A549 (cell line): Measurements from ENCODE around the gene PDXP. TPM values are rescaled to one million over a fixed set of nuclear protein-coding genes. Genes with fewer than 3 reads are reported as not detected.

Experiments
- ATAC-seq, 2 experiments: fragments of 200-7000 bp in 1 of 2; fragments of >200 bp in 1 of 2; cut with Nextera tagmentation in 1 of 2; cut with Tn5 transposase in 1 of 2; 3 replicates each; pipeline versions ENCODE4 v1.8.0 to v1.9.1; 2018 to 2020; ENCODE audit warnings: mild to moderate bottlenecking in 1 of 2, moderate library complexity in 1 of 2
- CTCF ChIA-PET: fragments of 300-600 bp; sonication (Branson Sonifier 250); formaldehyde crosslinking; extraction: SDS; loops from one replicate; lab custom pipeline; 2021; ENCODE audit warnings: antibody characterized with exemption, inconsistent platforms; lab: Yijun Ruan, JAX
- POLR2A ChIA-PET: fragments of 350-600 bp; formaldehyde crosslinking; extraction: SDS; loops from one replicate; lab custom pipeline; 2021; ENCODE audit warnings: antibody characterized with exemption, inconsistent platforms; lab: Yijun Ruan, JAX
- DNase-seq, 2 experiments: peaks; one replicate each; pipeline versions ENCODE4 v3.0.0 to v3.0.0-alpha.2; 2011 to 2016; ENCODE audit warnings: low read depth in 1 of 2, low spot score in 1 of 2
- FAIRE-seq: peaks from 2 replicates; lab custom pipeline; 2011; peaks lifted over from hg19 to GRCh38; lab: Jason Lieb, UNC
- H3K27ac ChIP-seq, 2 experiments: fragments of >200 bp; sonication (Bioruptor Twin); formaldehyde crosslinking; 3 replicates each; pipeline ENCODE4 v1.5.1; 2016 to 2017
- H3K4me1 ChIP-seq: fragments of >200 bp; sonication (Bioruptor Twin); formaldehyde crosslinking; 3 replicates; pipeline ENCODE4 v1.6.1; 2016
- H3K4me2 ChIP-seq: fragments of >200 bp; sonication (Bioruptor Twin); formaldehyde crosslinking; 3 replicates; pipeline ENCODE4 v1.6.1; 2016
- H3K4me3 ChIP-seq: fragments of >200 bp; sonication (Bioruptor Twin); formaldehyde crosslinking; 3 replicates; pipeline ENCODE4 v1.5.1; 2016
- H3K9me3 ChIP-seq: fragments of >200 bp; sonication (Bioruptor Twin); formaldehyde crosslinking; 3 replicates; pipeline ENCODE4 v1.6.1; 2016
- CEBPB ChIP-seq, 2 experiments: fragments of >200 bp in 1 of 2; sonication (Bioruptor Twin) in 1 of 2; formaldehyde crosslinking in 1 of 2; IDR thresholded peaks; 2 replicates each; pipeline ENCODE4 v1.6.1; 2012 to 2016
- CHD4 ChIP-seq: fragments of 200-600 bp; sonication (generic); IDR thresholded peaks from 2 replicates; pipeline ENCODE4 v1.6.1; 2016; ENCODE audit warnings: antibody characterized with exemption, mild to moderate bottlenecking, borderline replicate concordance
- CTCF ChIP-seq: fragments of >200 bp; sonication (Bioruptor Twin); formaldehyde crosslinking; IDR thresholded peaks from 3 replicates; pipeline ENCODE4 v1.5.1; 2016
- ELK1 ChIP-seq: fragments of 150-350 bp; IDR thresholded peaks from 2 replicates; pipeline ENCODE4 v1.6.1; 2014; ENCODE audit warnings: low read depth, mild to moderate bottlenecking, low read length
- HDAC2 ChIP-seq: fragments of 200-600 bp; sonication (generic); IDR thresholded peaks from 2 replicates; pipeline ENCODE4 v1.6.1; 2016
- HES2 ChIP-seq: fragments of >200 bp; sonication (Bioruptor Twin); formaldehyde crosslinking; IDR thresholded peaks from 2 replicates; pipeline ENCODE4 v1.6.1; 2016
- HEYL ChIP-seq: fragments of 250-450 bp; sonication (Bioruptor Pico); IDR thresholded peaks from 2 replicates; pipeline ENCODE4 v1.8.0; 2021; ENCODE audit warnings: mild to moderate bottlenecking, moderate library complexity
- KDM5A ChIP-seq: fragments of 200-600 bp; sonication (generic); IDR thresholded peaks from 2 replicates; pipeline ENCODE4 v1.6.1; 2016; ENCODE audit warnings: antibody characterized with exemption, mild to moderate bottlenecking
- POLR2A ChIP-seq: IDR thresholded peaks from 2 replicates; pipeline ENCODE4 v1.6.1; 2012; ENCODE audit warnings: mild to moderate bottlenecking, low read length
- POLR2AphosphoS2 ChIP-seq: conservative IDR thresholded peaks from 2 replicates; pipeline ENCODE4 v1.6.1; 2012; ENCODE audit warnings: low read length, improper control_type of control experiment, inconsistent platforms
- RARB ChIP-seq: fragments of 250-450 bp; sonication (Bioruptor Pico); IDR thresholded peaks from 2 replicates; pipeline ENCODE4 v1.8.0; 2021; ENCODE audit warnings: mild to moderate bottlenecking, moderate library complexity
- ZSCAN20 ChIP-seq: fragments of 250-450 bp; sonication (Bioruptor Pico); IDR thresholded peaks from 2 replicates; pipeline ENCODE4 v1.8.0; 2022; ENCODE audit warnings: mild to moderate bottlenecking, moderate library complexity
- WGBS: methylation state at CpG from one replicate; pipeline ENCODE4 v1.1.6; 2017; ENCODE audit errors: missing lambda C conversion rate; 5-methylcytosine and 5-hydroxymethylcytosine counted together
- polyA plus RNA-seq, 4 experiments: library from polyadenylated mRNA; depleted of rRNA in 3 of 4; stranded (reverse); fragments of >200 nt; fragmentation: RNase III in 1 of 4; extraction: RNeasy Plus Mini Kit Qiagen cat#74134 plus additional on column Dnase treatment in 1 of 4; gene quantifications; 2 replicates in 3 of 4; 3 replicates in 1 of 4; pipeline ENCODE4 v1.2.3, GENCODE V29; 2011 to 2017
- small RNA-seq, 6 experiments: library from RNA; depleted of rRNA; stranded (forward); fragments of <200 nt; gene quantifications; one replicate each; pipeline ENCODE3, GENCODE V24; 2012

PDXP gene
- polyA plus RNA-seq, 2 of the 4 experiments (the other 2 are of a cell fraction) = 11.5 to 13.1 TPM

GRCh38 chr22:37714634-37715033 lies 56.1 kb downstream of the PDXP start:
- Histone ChIP-seq H3K27ac (no peak overlapping the region), H3K4me3 (no peak overlapping the region), H3K4me2 (no peak overlapping the region), H3K4me1 (no peaks in the 10 kb centered on the region)
- FAIRE-seq = no peak
- TF ChIP-seq HES2 (no peak), CTCF (no peak), POLR2AphosphoS2 (no peak), HEYL (CRISPR knock-in tag) (no peak), CHD4 (no peak), HDAC2 (no peak)
- TF ChIP-seq, all 56 proteins: peak for 0
- no peak for DNase-seq
- ATAC-seq = no peak
- no peaks in the 10 kb centered on the region for H3K9me3 ChIP-seq
- CTCF ChIA-PET = interaction anchor here (0.8 kb wide), 1 partner anchor 71 kb away, joined by 4 read pairs; no protein-coding TSS in a partner anchor
- WGBS = 87% methylated on average over 2 of the region's 2 CpGs
- POLR2A ChIA-PET = no interaction called here

GRCh38 chr22:37715760-37716159 lies 57.2 kb downstream of the PDXP start:
- Histone ChIP-seq H3K4me3 (no peak overlapping the region), H3K4me1 (no peaks in the 10 kb centered on the region), H3K27ac (no peak overlapping the region), H3K4me2 (no peak overlapping the region), H3K9me3 (no peaks in the 10 kb centered on the region)
- CTCF ChIA-PET = interaction anchor here (0.7 kb wide), 1 partner anchor 21 kb away, joined by 4 read pairs; no protein-coding TSS in a partner anchor
- ATAC-seq (no peak), DNase-seq (no peak), FAIRE-seq (no peak)
- WGBS = 87% methylated on average over 5 of the region's 7 CpGs
- no peak for TF ChIP-seq ZSCAN20 (CRISPR knock-in tag)
- no peak for TF ChIP-seq CEBPB (IDR thresholded peaks at IDR 0.05)
- no peak for TF ChIP-seq POLR2A
- TF ChIP-seq RARB (CRISPR knock-in tag) = no peak
- TF ChIP-seq ELK1 = no peak
- TF ChIP-seq KDM5A = no peak
- POLR2A ChIA-PET = no interaction called here

Small RNA genes within 50 kb of the gene (small RNA-seq; reads per million reads assigned to genes)
- gene RN7SL385P = 0 to 1.3 (median 0) reads per million in 6 experiments

Other genes with a start within 250 kb of the PDXP start
- gene ELFN2, start 231.2 kb upstream of the PDXP start, polyA plus RNA-seq (2011; rRNA removed) = 0.94 and 1.0 TPM in 2 replicates
- 7.5 to 9.6 TPM (median 8.1 TPM) in 3 replicates for gene ELFN2, start 231.2 kb upstream of the PDXP start, polyA plus RNA-seq (2017; fragmentation: RNase III; extraction: RNeasy Plus Mini Kit Qiagen cat#74134 plus additional on column Dnase treatment)
- 1.2 and 2.0 TPM in 2 replicates for gene MFNG, start 172.3 kb upstream of the PDXP start, polyA plus RNA-seq (2011; rRNA removed)
- gene MFNG, start 172.3 kb upstream of the PDXP start, polyA plus RNA-seq (2017; fragmentation: RNase III; extraction: RNeasy Plus Mini Kit Qiagen cat#74134 plus additional on column Dnase treatment) = 1.7 to 1.8 TPM (median 1.7 TPM) in 3 replicates
- 8.3 and 11.1 TPM in 2 replicates for gene CARD10, start 139.3 kb upstream of the PDXP start, polyA plus RNA-seq (2011; rRNA removed)
- gene CARD10, start 139.3 kb upstream of the PDXP start, polyA plus RNA-seq (2017; fragmentation: RNase III; extraction: RNeasy Plus Mini Kit Qiagen cat#74134 plus additional on column Dnase treatment) = 14.1 to 16.1 TPM (median 15.3 TPM) in 3 replicates
- 12.2 and 16.0 TPM in 2 replicates for gene CDC42EP1, start 98.2 kb upstream of the PDXP start, polyA plus RNA-seq (2011; rRNA removed)
- 20.2 to 21.5 TPM (median 20.3 TPM) in 3 replicates for gene CDC42EP1, start 98.2 kb upstream of the PDXP start, polyA plus RNA-seq (2017; fragmentation: RNase III; extraction: RNeasy Plus Mini Kit Qiagen cat#74134 plus additional on column Dnase treatment)
- gene LGALS2, start 78.6 kb upstream of the PDXP start, polyA plus RNA-seq (2011; rRNA removed) = 1.1 and 2.0 TPM in 2 replicates
- gene LGALS2, start 78.6 kb upstream of the PDXP start, polyA plus RNA-seq (2017; fragmentation: RNase III; extraction: RNeasy Plus Mini Kit Qiagen cat#74134 plus additional on column Dnase treatment) = 0.45 to 0.75 TPM (median 0.63 TPM) in 3 replicates
- gene GGA1, start 49.9 kb upstream of the PDXP start, polyA plus RNA-seq (2011; rRNA removed) = 20.5 and 22.0 TPM in 2 replicates
- gene GGA1, start 49.9 kb upstream of the PDXP start, polyA plus RNA-seq (2017; fragmentation: RNase III; extraction: RNeasy Plus Mini Kit Qiagen cat#74134 plus additional on column Dnase treatment) = 23.5 to 28.4 TPM (median 26.1 TPM) in 3 replicates
- gene SH3BP1, start 19.1 kb upstream of the PDXP start, polyA plus RNA-seq (2011; rRNA removed) = 1.6 and 1.8 TPM in 2 replicates
- gene SH3BP1, start 19.1 kb upstream of the PDXP start, polyA plus RNA-seq (2017; fragmentation: RNase III; extraction: RNeasy Plus Mini Kit Qiagen cat#74134 plus additional on column Dnase treatment) = 1.6 to 2.8 TPM (median 2.7 TPM) in 3 replicates
- 584 and 723 TPM in 2 replicates for gene LGALS1, start 16.9 kb downstream of the PDXP start, polyA plus RNA-seq (2011; rRNA removed)
- gene LGALS1, start 16.9 kb downstream of the PDXP start, polyA plus RNA-seq (2017; fragmentation: RNase III; extraction: RNeasy Plus Mini Kit Qiagen cat#74134 plus additional on column Dnase treatment) = 1,477 to 1,633 TPM (median 1,616 TPM) in 3 replicates
- gene NOL12, start 27.6 kb downstream of the PDXP start, polyA plus RNA-seq (2011; rRNA removed) = 13.6 and 23.0 TPM in 2 replicates
- 34.5 to 39.3 TPM (median 37.3 TPM) in 3 replicates for gene NOL12, start 27.6 kb downstream of the PDXP start, polyA plus RNA-seq (2017; fragmentation: RNase III; extraction: RNeasy Plus Mini Kit Qiagen cat#74134 plus additional on column Dnase treatment)
- gene TRIOBP, start 38.3 kb downstream of the PDXP start, polyA plus RNA-seq (2011; rRNA removed) = 15.7 and 32.6 TPM in 2 replicates
- 25.5 to 29.5 TPM (median 26.0 TPM) in 3 replicates for gene TRIOBP, start 38.3 kb downstream of the PDXP start, polyA plus RNA-seq (2017; fragmentation: RNase III; extraction: RNeasy Plus Mini Kit Qiagen cat#74134 plus additional on column Dnase treatment)
- gene GCAT, start 149.2 kb downstream of the PDXP start, polyA plus RNA-seq (2011; rRNA removed) = 1.2 and 1.3 TPM in 2 replicates
- 2.1 to 3.1 TPM (median 2.6 TPM) in 3 replicates for gene GCAT, start 149.2 kb downstream of the PDXP start, polyA plus RNA-seq (2017; fragmentation: RNase III; extraction: RNeasy Plus Mini Kit Qiagen cat#74134 plus additional on column Dnase treatment)
- gene GALR3, start 164.7 kb downstream of the PDXP start, polyA plus RNA-seq (2011; rRNA removed) = not detected in 2 replicates
- gene GALR3, start 164.7 kb downstream of the PDXP start, polyA plus RNA-seq (2017; fragmentation: RNase III; extraction: RNeasy Plus Mini Kit Qiagen cat#74134 plus additional on column Dnase treatment) = not detected in 3 replicates
- gene ANKRD54, start 185.6 kb downstream of the PDXP start, polyA plus RNA-seq (2011; rRNA removed) = 13.2 and 15.2 TPM in 2 replicates
- gene ANKRD54, start 185.6 kb downstream of the PDXP start, polyA plus RNA-seq (2017; fragmentation: RNase III; extraction: RNeasy Plus Mini Kit Qiagen cat#74134 plus additional on column Dnase treatment) = 19.3 to 21.8 TPM (median 21.1 TPM) in 3 replicates
- 423 and 493 TPM in 2 replicates for gene EIF3L, start 190.7 kb downstream of the PDXP start, polyA plus RNA-seq (2011; rRNA removed)
- gene EIF3L, start 190.7 kb downstream of the PDXP start, polyA plus RNA-seq (2017; fragmentation: RNase III; extraction: RNeasy Plus Mini Kit Qiagen cat#74134 plus additional on column Dnase treatment) = 212 to 222 TPM (median 218 TPM) in 3 replicates
- 10.4 and 11.1 TPM in 2 replicates for gene MICALL1, start 247.6 kb downstream of the PDXP start, polyA plus RNA-seq (2011; rRNA removed)
- 16.1 to 19.0 TPM (median 18.6 TPM) in 3 replicates for gene MICALL1, start 247.6 kb downstream of the PDXP start, polyA plus RNA-seq (2017; fragmentation: RNase III; extraction: RNeasy Plus Mini Kit Qiagen cat#74134 plus additional on column Dnase treatment)